HG02870 (cell line): ENCODE measurements around the gene TIAM2.

Experiments
- ATAC-seq: cut with Tn5 transposase; IDR thresholded peaks from one replicate; pipeline ENCODE4 v1.9.1; 2021; ENCODE audit warnings: mild to moderate bottlenecking, moderate library complexity; ENCODE audit not compliant: unreplicated experiment

The TIAM2 gene

GRCh38 chr6:155023717-155024116 is 28.6 kb downstream of the TIAM2 start:
- ATAC-seq = no peak

- ATAC-seq = no peak
These were observed 29.4 kb downstream of the TIAM2 start for GRCh38 chr6:155024391-155025027.

GRCh38 chr6:155026022-155026705 is 31.0 kb downstream of the TIAM2 start:
- no peak for ATAC-seq

- no peak for ATAC-seq
These were observed 31.6 kb downstream of the TIAM2 start for GRCh38 chr6:155026706-155027045.

DNA sequence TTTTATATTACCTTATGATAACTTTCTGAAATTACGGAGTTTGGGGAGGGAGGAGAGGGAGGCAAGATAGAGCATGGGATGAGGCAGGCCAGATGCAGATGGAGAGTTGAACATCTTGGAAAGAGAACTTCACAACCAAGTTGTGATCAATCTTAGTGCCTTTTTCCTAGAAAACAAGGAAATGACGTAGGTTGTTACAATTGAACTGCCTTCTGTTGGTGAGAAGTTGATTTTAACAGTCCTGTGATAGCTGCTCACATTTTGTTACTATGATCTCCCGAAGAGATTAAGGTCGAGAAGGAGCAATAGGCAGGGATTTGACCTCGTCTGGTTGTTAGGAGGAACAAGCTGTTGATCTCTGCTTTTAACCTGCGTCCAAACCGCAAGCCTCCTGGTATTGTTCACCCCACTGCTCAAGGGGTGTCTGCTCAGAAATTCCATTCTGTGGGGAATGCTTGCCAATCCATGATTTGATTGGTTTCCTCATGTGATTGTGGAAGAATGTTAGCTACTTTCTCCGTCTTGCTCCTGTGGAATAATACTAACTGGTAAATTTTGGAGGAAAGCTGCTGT is 35.1 kb downstream of the TIAM2 start:
- no peak for ATAC-seq

GRCh38 chr6:155031091-155031490 is 36.0 kb downstream of the TIAM2 start:
- no peak for ATAC-seq

GRCh38 chr6:155033021-155033791 is 38.1 kb downstream of the TIAM2 start:
- no peak for ATAC-seq

GRCh38 chr6:155036907-155037306 is 41.8 kb downstream of the TIAM2 start:
- no peak for ATAC-seq

DNA sequence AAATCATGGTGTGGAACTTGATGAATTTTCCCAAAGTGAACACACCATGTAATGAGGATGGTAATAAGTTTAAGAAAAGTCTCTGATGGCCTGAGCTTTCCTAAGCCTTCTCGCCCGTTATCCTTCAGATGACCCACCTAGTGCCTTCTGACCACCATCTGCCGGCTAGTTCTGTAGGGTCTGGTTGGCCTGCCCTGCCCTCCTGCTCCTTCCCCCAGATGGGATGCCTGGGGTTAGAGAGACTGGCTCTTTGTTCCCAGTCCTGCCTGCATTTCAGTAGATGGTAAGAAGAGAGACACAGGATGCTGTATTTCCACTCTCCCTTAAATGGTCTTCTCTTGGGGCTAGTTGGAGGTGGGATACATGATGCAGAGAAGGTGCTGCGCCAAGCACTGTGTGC is 43.0 kb downstream of the TIAM2 start:
- ATAC-seq = no peak

DNA sequence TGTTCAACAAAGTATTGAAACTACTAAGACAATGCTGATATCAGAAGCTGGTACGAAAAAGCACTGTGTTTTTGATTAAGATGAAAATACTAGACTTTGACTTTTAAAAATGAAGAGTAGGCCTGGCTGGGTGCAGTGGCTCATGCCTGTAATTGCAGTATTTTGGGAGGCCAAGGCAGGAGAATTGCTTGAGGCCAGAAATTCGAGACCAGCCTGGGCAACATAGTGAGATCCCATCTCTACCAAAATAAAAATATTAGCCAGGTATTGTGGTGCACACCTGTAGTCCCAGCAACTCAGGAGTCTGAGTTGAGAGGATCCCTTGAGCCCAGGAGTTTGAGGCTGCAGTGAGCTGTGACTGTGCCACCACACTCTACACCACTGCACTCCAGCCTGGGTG is 43.4 kb downstream of the TIAM2 start:
- no peak for ATAC-seq

- ATAC-seq = no peak
These were observed 44.5 kb downstream of the TIAM2 start for GRCh38 chr6:155039618-155040017.

DNA sequence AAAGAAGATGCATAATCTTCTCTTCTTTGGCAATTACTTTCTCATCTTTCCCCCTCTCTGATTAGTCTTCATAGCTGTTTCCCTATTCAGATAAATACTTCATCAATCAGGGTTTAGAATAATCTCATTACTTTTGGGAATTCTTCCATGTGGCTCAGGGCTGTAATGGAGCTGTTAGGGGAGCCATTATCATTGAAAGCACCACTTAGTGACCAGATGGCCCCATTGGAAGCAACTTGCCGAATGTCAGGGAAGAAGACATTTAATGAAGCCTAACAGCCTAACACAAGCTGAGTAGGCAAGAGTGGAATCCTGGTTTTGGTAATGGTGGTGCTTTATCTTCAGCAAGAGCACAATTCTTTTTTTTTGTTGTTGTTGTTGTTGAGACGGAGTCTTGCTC is 45.0 kb downstream of the TIAM2 start:
- ATAC-seq = no peak

GRCh38 chr6:155040901-155041650 is 46.0 kb downstream of the TIAM2 start:
- no peak for ATAC-seq

DNA sequence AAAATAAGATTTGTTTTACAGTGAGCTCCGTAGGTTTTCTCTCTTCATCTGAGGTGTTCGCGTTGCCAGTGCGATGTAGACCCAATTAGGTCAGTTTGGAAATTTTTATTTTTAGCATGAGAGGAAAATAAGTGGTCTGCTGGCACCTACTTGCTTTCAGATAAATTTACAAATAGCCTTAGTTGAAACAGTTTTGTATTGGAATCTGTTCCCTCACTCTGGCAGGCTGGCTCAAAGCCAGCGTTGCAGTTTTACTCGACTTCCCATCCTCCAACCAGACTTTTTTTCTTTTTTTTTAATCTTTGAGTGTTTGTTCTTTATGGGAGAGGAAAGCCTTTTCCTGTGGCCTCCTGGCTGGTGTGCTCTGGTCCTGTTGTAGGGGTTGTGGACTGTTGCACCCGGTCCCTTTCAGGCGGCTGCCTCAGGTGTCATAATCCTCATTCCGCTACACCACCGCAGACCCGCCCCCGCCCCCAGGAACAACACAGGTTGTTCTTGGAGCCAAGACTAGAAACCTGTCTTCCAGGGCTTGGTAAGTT is 46.7 kb downstream of the TIAM2 start:
- ATAC-seq = no peak

DNA sequence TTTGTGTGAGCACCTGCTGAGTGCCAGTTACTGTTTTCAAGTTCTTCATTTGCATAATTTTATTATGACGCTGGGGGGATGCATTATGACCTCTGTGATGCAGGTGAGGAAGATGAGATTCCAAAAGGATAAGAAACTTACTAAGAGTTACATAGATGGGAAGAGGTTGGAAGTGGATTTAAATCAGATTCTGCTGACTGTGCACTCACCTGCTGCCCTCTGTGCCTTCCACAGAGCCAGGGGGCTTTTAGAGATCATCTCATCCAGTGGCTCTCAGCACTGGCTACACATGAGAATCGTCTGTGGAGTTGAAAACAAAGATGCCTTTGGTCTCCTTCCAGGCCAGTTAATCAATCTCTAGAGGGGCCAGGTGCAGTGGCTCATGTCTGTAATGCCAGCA is 47.9 kb downstream of the TIAM2 start:
- ATAC-seq = no peak

GRCh38 chr6:155045561-155046404 is 50.7 kb downstream of the TIAM2 start:
- no peak for ATAC-seq

DNA sequence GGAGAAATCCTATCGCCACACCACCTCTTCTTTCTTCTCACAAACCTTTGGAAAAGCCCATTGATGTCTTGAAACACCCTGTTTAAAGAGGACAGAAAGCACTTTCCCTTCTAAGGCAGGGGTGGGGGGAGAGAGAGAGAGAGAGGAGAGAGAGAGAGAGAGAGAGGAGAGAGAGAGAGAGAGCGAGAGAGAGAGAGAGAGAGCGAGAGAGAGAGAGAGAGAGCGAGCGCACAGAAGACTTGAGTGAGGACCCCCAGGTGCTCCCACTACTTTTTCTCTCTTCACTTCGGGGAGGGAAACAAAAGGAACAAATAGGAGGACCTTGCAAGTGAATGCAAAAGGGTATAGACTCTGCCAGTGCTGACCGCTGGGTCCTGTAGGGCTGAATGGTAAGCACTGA is 52.4 kb downstream of the TIAM2 start:
- ATAC-seq = no peak

DNA sequence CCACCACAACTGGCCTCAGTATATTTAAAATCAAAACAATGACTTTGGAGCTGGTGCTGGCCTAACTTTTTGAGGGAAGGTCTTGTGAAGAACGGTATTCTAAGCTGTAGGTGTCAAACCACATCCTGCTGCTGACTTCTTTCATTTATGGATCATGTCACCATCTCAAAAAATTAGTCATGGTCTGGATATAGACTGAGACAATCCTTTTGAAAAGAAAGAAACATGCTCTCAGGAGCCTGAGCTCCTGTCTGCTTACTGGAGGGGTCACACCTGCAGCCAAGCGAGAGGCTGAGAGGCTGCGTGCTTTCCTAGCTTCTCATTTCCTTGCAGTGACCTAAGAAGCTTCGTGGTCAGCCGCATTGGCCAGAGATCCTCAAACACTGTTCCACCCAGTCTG is 55.2 kb downstream of the TIAM2 start:
- ATAC-seq = peak; percentile 95

DNA sequence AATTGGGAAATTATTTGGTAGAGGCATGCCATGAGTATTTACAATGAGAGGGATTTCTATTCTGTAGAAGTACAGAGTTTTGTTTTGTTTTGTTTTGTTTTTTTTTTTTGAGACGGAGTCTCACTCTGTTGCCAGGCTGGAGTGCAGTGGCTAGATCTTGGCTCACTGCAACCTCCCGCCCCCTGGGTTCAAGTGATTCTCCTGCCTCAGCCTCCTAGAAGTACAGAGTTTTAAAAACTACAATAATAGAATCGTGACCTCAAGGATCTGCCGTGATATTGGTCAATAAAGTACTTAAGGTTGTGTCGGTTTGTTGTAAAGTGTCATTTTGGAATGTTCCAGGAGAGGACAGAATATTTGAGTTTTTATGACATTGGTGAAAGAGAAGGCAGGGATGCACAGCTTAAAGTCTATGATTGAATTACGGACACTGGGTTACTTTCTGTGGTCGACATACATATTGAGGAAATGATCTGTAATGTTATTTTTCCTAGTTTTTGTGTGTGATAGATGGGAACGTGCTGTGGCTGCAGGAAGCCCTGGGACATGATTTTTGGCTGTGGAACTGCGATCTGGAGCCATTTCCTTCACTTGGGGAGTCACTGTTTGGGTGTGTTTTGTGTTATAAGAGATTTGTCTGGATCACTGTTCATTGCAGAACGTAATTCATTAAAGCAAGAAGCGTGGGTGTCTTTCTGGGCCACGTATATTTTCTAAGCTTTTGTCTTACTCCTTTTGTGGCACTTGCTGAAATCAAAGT is 59.6 kb downstream of the TIAM2 start:
- ATAC-seq = no peak
